ENCODE measurements around the gene CYTH3. TPM values are rescaled to one million over a fixed set of nuclear protein-coding genes. Genes with fewer than 3 reads are reported as not detected.
"Not testable (repeated sequence)": the region's sequence is repeated elsewhere in the genome, so short reads cannot be mapped to it uniquely, and the experiment has no call there.

CYTH3 gene
- total RNA-seq, 4 donors from 2014 or later, result 14.6 to 47.4 (median 22.8) TPM

DNA sequence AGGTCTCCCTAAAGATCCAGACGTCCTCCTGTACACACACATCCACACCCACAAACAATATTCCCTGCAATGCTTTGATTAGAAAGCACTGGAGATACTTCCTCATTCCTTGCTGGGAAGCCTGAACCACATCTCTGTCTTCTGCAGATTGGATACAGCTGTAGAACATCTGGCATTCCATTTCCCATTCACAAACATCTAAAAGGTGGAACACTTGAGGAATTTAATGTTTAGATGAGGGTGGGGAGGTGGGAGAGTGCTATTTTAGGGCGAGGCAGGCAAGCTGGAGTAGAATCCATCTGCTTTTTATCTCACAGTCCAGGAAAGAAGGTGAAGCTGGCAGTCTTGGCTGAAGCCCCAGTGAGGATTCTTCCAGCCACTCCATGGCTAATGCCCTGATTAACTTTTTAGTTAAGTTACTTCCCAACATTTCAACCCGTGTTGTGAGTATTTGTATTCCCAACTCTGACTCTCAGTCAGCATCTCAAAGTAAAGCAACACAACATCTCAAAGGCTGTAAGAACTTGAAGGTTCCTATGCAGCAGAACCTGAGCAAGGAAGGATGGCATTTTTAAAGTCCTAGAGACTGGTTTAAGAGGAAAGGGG lies 46.1 kb downstream of the CYTH3 start:
- Histone ChIP-seq H3K4me3 (no peak overlapping the region), H3K4me1 (peaks cover 0 to 3% of the 10 kb centered on the region in 2 donors)
- intact Hi-C loops (cut with DNase I; ENCODE audit: low total_unique reads), result no loop called here

GRCh38 chr7:6223411-6223810 lies 49.0 kb downstream of the CYTH3 start:
- H3K4me3 ChIP-seq; H3K4me1 ChIP-seq; H3K27ac ChIP-seq; H3K27me3 ChIP-seq; DNase-seq; H3K36me3 ChIP-seq; intact Hi-C loops (cut with DNase I; ENCODE audit: low total_unique reads); H3K9me3 ChIP-seq: not testable (repeated sequence)

More for the DNA sequence above, 46.1 kb downstream of the CYTH3 start:
- DNase-seq, result no peak
- H3K36me3 ChIP-seq, result no peaks in the 10 kb centered on the region
- H3K27ac ChIP-seq, result peak overlapping the region; percentile 31 to 64
- H3K27me3 ChIP-seq, result no peaks in the 10 kb centered on the region
- H3K9me3 ChIP-seq, result no peaks in the 10 kb centered on the region
- no peak for TF ChIP-seq POLR2A (IDR thresholded peaks at IDR 0.05)
- TF ChIP-seq, protein P1, sequence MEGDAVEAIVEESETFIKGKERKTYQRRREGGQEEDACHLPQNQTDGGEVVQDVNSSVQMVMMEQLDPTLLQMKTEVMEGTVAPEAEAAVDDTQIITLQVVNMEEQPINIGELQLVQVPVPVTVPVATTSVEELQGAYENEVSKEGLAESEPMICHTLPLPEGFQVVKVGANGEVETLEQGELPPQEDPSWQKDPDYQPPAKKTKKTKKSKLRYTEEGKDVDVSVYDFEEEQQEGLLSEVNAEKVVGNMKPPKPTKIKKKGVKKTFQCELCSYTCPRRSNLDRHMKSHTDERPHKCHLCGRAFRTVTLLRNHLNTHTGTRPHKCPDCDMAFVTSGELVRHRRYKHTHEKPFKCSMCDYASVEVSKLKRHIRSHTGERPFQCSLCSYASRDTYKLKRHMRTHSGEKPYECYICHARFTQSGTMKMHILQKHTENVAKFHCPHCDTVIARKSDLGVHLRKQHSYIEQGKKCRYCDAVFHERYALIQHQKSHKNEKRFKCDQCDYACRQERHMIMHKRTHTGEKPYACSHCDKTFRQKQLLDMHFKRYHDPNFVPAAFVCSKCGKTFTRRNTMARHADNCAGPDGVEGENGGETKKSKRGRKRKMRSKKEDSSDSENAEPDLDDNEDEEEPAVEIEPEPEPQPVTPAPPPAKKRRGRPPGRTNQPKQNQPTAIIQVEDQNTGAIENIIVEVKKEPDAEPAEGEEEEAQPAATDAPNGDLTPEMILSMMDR (IDR thresholded peaks at IDR 0.05), result no peak

DNA sequence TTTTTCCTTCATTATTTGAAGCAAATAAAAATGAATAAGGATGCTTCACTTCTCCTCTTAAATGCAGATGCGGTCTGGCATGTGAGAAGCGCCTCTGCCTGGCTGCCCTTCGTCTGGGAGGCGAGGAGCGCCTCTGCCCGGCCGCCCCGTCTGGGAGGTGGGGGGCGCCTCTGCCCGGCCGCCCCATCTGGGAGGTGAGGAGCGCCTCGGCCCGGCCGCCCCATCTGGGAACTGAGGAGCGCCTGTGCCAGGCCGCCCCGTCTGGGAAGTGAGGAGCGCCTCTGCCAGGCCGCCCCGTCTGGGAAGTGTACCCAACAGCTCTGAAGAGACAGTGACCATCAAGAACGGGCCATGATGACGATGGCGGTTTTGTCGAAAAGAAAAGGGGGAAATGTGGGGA lies 49.4 kb downstream of the CYTH3 start:
- intact Hi-C loops (cut with DNase I; ENCODE audit: low total_unique reads); DNase-seq; H3K4me3 ChIP-seq; H3K27ac ChIP-seq; H3K4me1 ChIP-seq; H3K36me3 ChIP-seq; H3K9me3 ChIP-seq; H3K27me3 ChIP-seq: not testable (repeated sequence)

GRCh38 chr7:6221340-6222319 lies 50.8 kb downstream of the CYTH3 start:
- Histone ChIP-seq H3K36me3 (no peaks in the 10 kb centered on the region), H3K27me3 (no peaks in the 10 kb centered on the region), H3K4me3 (no peak overlapping the region), H3K27ac (no peak overlapping the region), H3K4me1 (peaks cover 0 to 3% of the 10 kb centered on the region in 2 donors), H3K9me3 (no peaks in the 10 kb centered on the region)
- no peak for DNase-seq
- no peak for TF ChIP-seq POLR2A (IDR thresholded peaks at IDR 0.05)
- TF ChIP-seq, protein P1 (IDR thresholded peaks at IDR 0.05), result no peak
- intact Hi-C loops (cut with DNase I; ENCODE audit: low total_unique reads), result no loop called here

GRCh38 chr7:6218329-6218728 lies 54.1 kb downstream of the CYTH3 start:
- H3K4me1 ChIP-seq, result no peaks in the 10 kb centered on the region
- H3K27ac ChIP-seq, result no peak overlapping the region
- intact Hi-C loops (cut with DNase I; ENCODE audit: low total_unique reads), result no loop called here
- no peak for TF ChIP-seq POLR2A (IDR thresholded peaks at IDR 0.05)
- TF ChIP-seq, protein P1 (IDR thresholded peaks at IDR 0.05), result no peak
- no peaks in the 10 kb centered on the region for H3K27me3 ChIP-seq
- H3K9me3 ChIP-seq, result no peaks in the 10 kb centered on the region
- no peaks in the 10 kb centered on the region for H3K36me3 ChIP-seq
- no peak for DNase-seq
- no peak overlapping the region for H3K4me3 ChIP-seq

- TF ChIP-seq POLR2A (IDR thresholded peaks at IDR 0.05), result no peak
- TF ChIP-seq, protein P1 (IDR thresholded peaks at IDR 0.05), result no peak
- intact Hi-C loops (cut with DNase I; ENCODE audit: low total_unique reads), result no loop called here
- DNase-seq, result no peak
- H3K4me3 ChIP-seq, result no peak overlapping the region
- no peak overlapping the region for H3K27ac ChIP-seq
- no peaks in the 10 kb centered on the region for H3K27me3 ChIP-seq
- no peaks in the 10 kb centered on the region for H3K4me1 ChIP-seq
- no peaks in the 10 kb centered on the region for H3K36me3 ChIP-seq
- H3K9me3 ChIP-seq, result no peaks in the 10 kb centered on the region
These were observed 60.4 kb downstream of the CYTH3 start for GRCh38 chr7:6212008-6212407.
